SK-N-SH (cell line): ENCODE data around the gene TTC3.

Experiments
- EZH2phosphoT487 ChIP-seq: fragments of 200-600 bp; sonication (generic); IDR thresholded peaks from 2 replicates; pipeline ENCODE4 v1.6.1; 2017; ENCODE audit warnings: low read depth, mixed run types, mild to moderate bottlenecking, antibody characterized with exemption, moderate library complexity, borderline replicate concordance
- GABPA ChIP-seq: IDR thresholded peaks from 2 replicates; pipeline ENCODE4 v1.4.0; 2012; ENCODE audit warnings: low read depth, mild to moderate bottlenecking
- JUND ChIP-seq: IDR thresholded peaks from 2 replicates; pipeline ENCODE4 v1.4.0; 2012
- POLR2AphosphoS5 ChIP-seq: IDR thresholded peaks from 2 replicates; pipeline ENCODE4 v1.6.1; 2012; ENCODE audit warnings: low read depth, low read length
- SMC3 ChIP-seq: IDR thresholded peaks from 2 replicates; pipeline ENCODE4 v1.6.1; 2012; ENCODE audit warnings: low read depth, low read length, improper control_type of control experiment
- TAF1 ChIP-seq: IDR thresholded peaks from 2 replicates; pipeline ENCODE4 v1.6.1; 2012; ENCODE audit warnings: low read depth, mild to moderate bottlenecking, low read length, moderate library complexity, borderline replicate concordance
- TCF12 ChIP-seq: IDR thresholded peaks from 2 replicates; pipeline ENCODE4 v1.4.0; 2012
- TF ChIP-seq, protein P1 (sequence below): fragments of 200-600 bp; sonication (generic); IDR thresholded peaks from 2 replicates; pipeline ENCODE4 v1.6.1; 2017; ENCODE audit warnings: antibody characterized with exemption, mild to moderate bottlenecking, moderate library complexity
- TF ChIP-seq, protein P2 (sequence below): IDR thresholded peaks from 2 replicates; pipeline ENCODE4 v1.6.1; 2012; ENCODE audit warnings: mild to moderate bottlenecking, low read depth, low read length, moderate library complexity
- TF ChIP-seq, protein P3 (sequence below): IDR thresholded peaks from 2 replicates; pipeline ENCODE4 v1.4.0; 2012; ENCODE audit warnings: low read depth
- TF ChIP-seq, protein P4 (sequence below): IDR thresholded peaks from 2 replicates; pipeline ENCODE4; 2012

DNA sequence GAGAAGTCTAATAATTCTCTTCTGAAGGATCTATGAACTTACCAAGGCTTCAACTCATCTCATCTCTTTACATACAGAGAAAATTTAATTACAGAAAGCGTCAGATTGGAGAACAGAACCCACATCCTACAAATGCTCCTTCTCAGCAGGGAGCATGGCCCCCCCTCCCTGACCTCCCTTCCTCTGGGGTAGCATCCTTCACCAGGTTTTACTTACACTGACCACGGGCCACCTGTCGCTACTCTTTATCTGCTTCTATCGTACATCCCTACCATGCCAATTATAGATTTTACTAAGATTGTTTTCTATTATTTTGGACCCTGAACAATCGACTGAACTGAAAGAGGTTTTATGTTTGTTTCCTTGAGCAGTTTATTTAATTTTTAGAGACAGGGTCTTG, 40.8 kb upstream of the TTC3 start:
- no peak for TF ChIP-seq POLR2AphosphoS5
- TF ChIP-seq, protein P1, sequence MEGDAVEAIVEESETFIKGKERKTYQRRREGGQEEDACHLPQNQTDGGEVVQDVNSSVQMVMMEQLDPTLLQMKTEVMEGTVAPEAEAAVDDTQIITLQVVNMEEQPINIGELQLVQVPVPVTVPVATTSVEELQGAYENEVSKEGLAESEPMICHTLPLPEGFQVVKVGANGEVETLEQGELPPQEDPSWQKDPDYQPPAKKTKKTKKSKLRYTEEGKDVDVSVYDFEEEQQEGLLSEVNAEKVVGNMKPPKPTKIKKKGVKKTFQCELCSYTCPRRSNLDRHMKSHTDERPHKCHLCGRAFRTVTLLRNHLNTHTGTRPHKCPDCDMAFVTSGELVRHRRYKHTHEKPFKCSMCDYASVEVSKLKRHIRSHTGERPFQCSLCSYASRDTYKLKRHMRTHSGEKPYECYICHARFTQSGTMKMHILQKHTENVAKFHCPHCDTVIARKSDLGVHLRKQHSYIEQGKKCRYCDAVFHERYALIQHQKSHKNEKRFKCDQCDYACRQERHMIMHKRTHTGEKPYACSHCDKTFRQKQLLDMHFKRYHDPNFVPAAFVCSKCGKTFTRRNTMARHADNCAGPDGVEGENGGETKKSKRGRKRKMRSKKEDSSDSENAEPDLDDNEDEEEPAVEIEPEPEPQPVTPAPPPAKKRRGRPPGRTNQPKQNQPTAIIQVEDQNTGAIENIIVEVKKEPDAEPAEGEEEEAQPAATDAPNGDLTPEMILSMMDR: no peak
- TF ChIP-seq, protein P2, sequence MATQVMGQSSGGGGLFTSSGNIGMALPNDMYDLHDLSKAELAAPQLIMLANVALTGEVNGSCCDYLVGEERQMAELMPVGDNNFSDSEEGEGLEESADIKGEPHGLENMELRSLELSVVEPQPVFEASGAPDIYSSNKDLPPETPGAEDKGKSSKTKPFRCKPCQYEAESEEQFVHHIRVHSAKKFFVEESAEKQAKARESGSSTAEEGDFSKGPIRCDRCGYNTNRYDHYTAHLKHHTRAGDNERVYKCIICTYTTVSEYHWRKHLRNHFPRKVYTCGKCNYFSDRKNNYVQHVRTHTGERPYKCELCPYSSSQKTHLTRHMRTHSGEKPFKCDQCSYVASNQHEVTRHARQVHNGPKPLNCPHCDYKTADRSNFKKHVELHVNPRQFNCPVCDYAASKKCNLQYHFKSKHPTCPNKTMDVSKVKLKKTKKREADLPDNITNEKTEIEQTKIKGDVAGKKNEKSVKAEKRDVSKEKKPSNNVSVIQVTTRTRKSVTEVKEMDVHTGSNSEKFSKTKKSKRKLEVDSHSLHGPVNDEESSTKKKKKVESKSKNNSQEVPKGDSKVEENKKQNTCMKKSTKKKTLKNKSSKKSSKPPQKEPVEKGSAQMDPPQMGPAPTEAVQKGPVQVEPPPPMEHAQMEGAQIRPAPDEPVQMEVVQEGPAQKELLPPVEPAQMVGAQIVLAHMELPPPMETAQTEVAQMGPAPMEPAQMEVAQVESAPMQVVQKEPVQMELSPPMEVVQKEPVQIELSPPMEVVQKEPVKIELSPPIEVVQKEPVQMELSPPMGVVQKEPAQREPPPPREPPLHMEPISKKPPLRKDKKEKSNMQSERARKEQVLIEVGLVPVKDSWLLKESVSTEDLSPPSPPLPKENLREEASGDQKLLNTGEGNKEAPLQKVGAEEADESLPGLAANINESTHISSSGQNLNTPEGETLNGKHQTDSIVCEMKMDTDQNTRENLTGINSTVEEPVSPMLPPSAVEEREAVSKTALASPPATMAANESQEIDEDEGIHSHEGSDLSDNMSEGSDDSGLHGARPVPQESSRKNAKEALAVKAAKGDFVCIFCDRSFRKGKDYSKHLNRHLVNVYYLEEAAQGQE: no peak
- TF ChIP-seq, protein P3, sequence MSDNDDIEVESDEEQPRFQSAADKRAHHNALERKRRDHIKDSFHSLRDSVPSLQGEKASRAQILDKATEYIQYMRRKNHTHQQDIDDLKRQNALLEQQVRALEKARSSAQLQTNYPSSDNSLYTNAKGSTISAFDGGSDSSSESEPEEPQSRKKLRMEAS: no peak
- no peak for TF ChIP-seq TCF12
- TF ChIP-seq TAF1: no peak
- no peak for TF ChIP-seq GABPA
- TF ChIP-seq SMC3: no peak
- TF ChIP-seq, protein P4, sequence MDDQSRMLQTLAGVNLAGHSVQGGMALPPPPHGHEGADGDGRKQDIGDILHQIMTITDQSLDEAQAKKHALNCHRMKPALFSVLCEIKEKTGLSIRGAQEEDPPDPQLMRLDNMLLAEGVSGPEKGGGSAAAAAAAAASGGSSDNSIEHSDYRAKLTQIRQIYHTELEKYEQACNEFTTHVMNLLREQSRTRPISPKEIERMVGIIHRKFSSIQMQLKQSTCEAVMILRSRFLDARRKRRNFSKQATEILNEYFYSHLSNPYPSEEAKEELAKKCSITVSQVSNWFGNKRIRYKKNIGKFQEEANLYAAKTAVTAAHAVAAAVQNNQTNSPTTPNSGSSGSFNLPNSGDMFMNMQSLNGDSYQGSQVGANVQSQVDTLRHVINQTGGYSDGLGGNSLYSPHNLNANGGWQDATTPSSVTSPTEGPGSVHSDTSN: no peak
- no peak for TF ChIP-seq JUND
- no peak for TF ChIP-seq EZH2phosphoT487
